GM18507 (cell line): ENCODE data around the gene DHRS7C.
"Not testable (repeated sequence)": the region's sequence is repeated elsewhere in the genome, so short reads cannot be mapped to it uniquely, and the experiment has no call there.

Source experiments
- DNase-seq: peaks from one replicate; pipeline ENCODE4 v3.0.0; 2011; ENCODE audit warnings: low read depth; ENCODE audit not compliant: insufficient read length; ENCODE audit errors: extremely low spot score
- FAIRE-seq: peaks from 2 replicates; lab custom pipeline; 2011; peaks lifted over from hg19 to GRCh38; lab: Jason Lieb, UNC

DHRS7C gene

GRCh38 chr17:9811086-9811485 is 19.7 kb upstream of the DHRS7C start:
- FAIRE-seq (no peak), DNase-seq (no peak)

GRCh38 chr17:9810100-9810949 is 18.9 kb upstream of the DHRS7C start:
- DNase-seq (no peak), FAIRE-seq (no peak)

DNA sequence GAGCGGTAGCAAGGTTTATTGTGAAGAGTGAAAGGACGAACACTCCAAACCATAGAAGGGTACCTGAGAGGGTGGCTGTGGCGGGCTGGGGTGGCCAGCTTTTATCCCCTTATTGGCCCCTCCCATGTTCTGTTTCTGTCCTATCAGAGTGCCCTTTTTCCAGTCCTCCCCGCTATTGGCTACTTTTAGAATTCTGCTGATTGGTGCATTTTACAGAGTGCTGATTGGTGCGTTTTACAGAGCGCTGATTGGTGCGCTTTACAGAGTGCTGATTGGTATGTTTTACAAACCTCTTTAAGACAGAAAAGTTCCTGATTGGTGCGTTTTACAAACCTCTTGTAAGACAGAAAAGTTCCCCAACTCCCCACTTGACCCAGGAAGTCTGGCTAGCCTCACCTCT is 18.0 kb upstream of the DHRS7C start:
- FAIRE-seq (no peak), DNase-seq (no peak)

GRCh38 chr17:9806699-9807098 is 15.3 kb upstream of the DHRS7C start:
- no peak for DNase-seq
- FAIRE-seq, result no peak

DNA sequence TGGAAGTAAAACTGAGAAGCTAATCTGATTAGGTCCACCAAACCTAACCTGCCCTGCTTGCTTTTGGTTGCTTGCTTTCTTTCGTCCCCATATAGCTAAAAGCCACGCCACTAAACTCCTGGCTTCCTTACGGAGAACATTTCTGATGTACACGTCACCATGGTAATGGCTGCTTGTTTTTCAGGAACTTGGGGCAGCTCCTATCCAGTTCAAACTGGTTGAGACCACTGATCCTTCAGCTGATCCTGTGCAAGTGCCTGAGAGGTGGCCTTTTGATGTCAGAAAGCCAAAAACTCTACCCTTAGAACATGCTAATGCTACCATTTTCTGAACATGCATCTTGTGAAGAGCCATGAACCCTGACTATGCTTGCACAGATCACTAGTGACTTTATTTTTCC is 14.4 kb upstream of the DHRS7C start:
- no peak for FAIRE-seq
- no peak for DNase-seq

DNA sequence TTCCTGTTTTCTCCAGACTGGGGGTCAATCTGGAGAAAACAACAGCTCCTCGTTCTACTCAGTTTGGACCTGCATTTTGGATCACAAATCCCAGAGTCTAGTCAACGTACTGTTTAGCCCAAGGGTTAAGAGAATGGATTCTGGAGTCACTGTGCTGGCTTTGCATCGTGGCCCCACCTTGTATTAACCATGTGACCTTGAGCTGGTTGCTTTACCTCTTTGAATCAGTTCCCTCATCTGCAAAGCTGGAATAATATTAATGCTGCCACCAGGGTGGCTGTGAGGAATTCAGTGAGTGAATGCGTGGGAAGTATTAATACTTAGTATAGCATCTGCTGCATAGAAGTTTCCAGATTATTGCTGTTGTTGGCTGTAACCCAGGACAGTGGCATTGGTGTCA is 11.3 kb upstream of the DHRS7C start:
- no peak for DNase-seq
- FAIRE-seq, result no peak

GRCh38 chr17:9802294-9802693 is 10.9 kb upstream of the DHRS7C start:
- FAIRE-seq (no peak), DNase-seq (no peak)

DNA sequence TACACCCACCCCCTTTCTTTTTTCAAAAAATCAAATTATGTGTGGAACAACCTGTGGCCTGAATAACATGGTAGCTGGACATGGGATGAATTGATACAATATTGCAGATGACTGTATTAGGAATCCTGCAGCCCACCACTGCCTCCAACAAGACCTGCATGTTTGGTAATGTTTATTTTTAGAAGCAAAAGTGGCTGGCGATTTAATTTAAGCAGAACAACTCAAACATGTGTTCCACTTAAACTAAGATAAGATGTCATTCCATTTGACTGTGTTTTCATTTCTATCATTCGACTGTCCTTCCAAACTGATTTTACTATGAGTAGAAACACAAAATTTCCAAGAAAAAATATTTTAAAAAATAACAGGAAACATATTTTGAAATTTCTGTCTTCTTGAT is 10.1 kb upstream of the DHRS7C start:
- FAIRE-seq (no peak), DNase-seq (no peak)

DNA sequence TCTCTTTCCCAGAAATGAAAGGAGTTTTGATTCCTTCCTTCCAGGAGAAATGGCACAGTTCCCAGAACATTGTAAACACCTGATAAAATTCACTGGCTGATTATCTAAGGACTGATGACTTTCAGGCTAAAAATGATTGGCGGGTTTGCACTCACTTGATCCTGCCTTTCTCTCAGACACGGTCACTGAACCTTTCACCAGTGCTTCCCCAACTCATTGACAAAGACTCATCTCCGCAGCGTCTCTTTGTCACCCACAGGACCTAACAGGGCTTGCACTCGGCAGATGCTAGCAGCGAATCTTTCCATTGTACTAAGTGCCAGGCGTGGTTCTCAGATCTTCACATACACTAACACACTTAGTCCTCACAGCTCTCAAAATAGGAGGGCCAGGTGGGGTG is 7.3 kb upstream of the DHRS7C start:
- FAIRE-seq, result no peak
- no peak for DNase-seq

DNA sequence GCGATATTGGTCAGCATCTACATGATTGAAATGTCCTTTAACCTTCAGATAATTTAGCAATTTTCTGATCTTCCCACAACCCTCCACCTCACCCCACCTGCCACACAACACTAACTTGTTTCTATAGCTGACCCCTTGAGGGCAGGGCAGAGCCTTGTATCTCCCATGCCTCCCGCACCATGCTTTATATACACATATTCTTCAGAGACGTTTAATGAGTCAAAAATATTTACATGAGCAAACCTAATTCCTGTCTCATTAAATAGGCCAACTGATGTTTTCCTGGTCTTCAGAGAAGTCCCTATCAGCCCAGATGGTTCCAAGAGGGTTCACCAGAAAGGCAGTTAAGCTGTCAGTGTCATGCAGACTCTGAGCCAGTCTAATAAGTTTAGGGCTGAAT is 6.6 kb upstream of the DHRS7C start:
- FAIRE-seq, result no peak

DNA sequence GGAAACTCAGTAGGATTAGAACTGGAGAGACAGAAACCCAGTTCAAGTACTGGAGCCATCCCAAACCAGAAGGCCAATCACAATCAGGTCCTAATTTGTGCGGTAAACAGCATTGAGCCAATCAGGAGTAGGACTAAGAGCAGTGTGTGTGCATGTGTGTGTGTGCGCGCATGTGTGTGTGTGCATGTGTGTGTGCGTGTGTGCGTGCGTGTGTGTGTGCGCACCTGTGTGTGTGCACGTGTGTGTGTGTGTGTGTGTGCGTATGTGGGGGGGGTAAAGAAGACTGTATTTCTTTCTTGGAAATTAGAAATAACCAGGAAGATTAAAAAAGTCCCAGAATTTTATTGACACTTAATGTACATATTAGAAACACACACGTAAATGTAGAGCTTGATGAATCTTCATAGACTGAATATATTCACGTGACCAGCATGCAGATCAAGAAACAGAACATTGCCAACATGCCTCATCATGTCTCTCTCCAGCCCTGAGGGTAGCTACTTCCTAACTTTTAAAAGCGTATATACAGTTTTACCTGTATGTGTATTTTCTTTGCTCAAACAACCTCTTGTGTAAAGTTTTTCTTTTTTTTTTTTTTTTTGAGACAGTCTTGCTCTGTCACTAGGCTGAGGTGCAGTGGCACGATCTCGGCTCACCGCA is 919 bp upstream of the DHRS7C start:
- FAIRE-seq (no peak), DNase-seq (no peak)

More for the DNA sequence above, 6.6 kb upstream of the DHRS7C start:
- no peak for DNase-seq

DNA sequence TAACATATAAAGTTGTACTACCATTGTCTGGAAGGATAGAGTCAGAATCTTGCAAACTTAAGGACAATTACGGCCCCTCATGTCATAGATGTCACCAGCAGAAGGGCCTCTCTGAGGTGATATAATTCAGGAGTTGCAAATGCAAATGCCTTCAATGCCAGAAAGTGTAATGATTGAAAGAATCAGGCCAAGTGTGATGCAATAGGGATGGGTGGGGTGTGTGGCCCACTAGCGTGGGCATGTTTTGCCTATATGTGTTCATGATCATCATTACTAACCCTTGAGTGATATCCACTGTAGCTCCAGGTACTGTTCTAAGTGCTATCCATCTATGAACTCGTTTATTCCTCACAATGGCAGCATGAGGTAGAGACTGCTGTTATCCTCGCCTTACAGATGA is 1.1 kb downstream of the DHRS7C start:
- no peak for DNase-seq
- FAIRE-seq, result no peak

DNA sequence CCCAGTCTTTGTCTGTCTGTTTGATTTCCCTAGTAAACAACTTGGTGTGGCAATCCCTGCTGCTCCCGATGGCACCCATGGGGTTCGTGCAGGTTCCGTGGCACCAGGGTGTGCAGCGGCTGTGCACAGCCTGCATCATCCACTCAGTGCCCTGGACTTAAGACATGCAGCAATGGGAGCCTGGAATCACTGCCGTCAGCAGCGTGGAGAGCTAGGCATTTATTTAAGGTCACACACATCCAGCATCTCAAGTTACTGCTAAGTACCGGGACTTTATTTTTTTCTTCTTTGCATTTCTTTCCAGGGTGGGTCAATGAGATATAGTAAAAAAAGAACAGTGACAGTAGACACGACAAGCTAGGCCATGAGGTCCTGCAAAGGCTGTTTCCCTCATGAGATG is 2.8 kb downstream of the DHRS7C start:
- no peak for FAIRE-seq
- no peak for DNase-seq

DNA sequence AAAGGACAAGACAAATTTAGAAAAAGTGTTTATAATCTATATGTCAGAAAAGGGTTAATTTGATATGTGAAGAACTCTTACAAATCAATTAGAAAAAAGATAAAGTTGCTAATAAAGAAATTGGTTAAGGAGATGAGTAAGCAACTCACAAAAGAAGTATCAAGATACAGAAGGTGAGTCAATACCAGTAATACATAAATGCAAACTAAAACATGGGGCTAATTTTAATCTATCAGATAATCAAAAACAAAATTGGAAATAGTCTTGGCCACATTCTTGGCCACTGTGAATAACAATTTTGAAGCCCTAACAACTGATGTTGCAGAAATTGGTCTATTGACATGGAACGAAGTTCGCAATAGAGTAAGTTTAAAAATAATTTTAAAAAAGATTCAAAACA is 6.8 kb downstream of the DHRS7C start:
- no peak for FAIRE-seq
- DNase-seq, result no peak

GRCh38 chr17:9783465-9783864 is 7.9 kb downstream of the DHRS7C start:
- not testable (repeated sequence) for FAIRE-seq, DNase-seq

DNA sequence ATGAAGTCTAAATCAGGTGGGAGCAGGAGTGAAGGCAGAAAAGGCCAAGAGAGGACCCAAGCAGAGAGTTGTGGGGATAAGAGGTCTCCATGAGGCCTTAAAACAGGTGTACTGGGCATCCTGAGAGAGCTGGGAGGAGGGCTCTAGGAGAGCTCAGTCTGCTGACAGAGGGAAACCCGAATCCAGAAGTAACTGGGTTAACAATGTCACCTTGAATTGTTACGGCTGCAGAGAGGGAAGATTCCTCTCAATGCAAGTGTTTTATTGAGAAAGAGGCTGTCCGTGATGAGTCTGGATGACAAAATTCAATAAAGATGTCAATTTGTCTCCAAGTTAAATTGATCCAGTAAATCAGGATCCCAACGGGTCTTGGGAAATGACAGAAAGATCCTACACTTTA is 8.3 kb downstream of the DHRS7C start:
- DNase-seq (no peak), FAIRE-seq (no peak)

DNA sequence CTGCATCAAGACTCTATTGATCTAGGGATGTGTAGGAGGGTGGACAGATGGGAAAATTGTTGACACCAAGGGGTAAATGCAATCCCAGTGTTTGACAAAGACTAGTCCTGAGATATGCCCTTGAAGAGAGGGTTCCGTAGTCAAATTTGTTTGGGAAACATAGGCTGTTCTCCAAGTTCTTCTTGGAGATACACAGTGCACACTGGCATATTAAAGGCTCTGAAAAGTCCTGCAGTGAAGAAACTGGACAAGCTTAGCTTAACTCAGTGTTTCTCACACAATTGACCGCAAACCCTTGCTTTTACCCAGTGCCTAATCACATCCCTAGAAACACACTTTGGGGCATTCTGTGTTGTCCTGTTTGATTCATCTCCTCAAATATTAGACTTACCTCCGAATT is 10.8 kb downstream of the DHRS7C start:
- FAIRE-seq (no peak), DNase-seq (no peak)

DNA sequence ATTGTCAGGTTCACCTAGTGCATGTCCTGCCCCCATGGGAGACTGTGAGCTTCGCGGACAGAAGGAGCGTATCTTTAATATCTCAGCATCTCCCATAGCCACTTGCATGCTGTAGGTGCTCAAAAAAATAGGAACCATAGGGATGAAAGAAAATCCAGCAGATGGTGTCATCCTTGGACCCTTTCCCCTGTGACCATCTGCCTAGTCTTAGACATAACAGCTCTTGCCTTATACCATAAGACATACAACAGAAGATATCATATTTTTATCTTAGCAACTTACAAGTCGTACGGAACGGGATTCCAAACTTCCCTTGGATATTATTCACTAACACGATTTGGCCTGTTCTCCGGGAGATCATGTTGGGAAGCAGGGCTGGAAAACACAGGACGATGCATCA is 14.5 kb downstream of the DHRS7C start:
- FAIRE-seq, result no peak
- no peak for DNase-seq

GRCh38 chr17:9772658-9773057 is 18.7 kb downstream of the DHRS7C start:
- DNase-seq (no peak), FAIRE-seq (no peak)

DNA sequence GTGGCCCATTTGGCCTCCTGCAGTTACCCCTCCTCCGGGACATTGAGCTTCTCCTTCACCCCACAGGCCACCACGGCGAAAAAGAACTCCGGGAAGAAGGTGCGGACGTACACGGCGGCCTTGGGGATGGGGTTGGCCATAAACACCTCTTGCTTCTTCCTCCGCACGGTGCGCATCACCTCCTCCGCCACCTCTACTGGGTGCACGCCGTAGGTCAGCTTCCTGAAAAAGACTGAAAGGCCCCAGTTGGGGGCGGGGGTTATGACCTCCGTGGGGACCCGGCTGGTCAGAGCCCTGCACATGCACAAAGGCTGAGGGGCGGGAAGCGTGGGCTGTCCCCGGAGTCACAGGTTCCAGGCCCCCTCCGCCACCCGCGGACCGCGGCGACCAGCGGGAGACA is 19.9 kb downstream of the DHRS7C start:
- DNase-seq, result no peak
- FAIRE-seq, result no peak

GRCh38 chr17:9769036-9769695 is 22.2 kb downstream of the DHRS7C start:
- DNase-seq, result no peak
- no peak for FAIRE-seq
